Endodermal cell (in vitro differentiated cells): ENCODE measurements around the gene GNMT. TPM values are rescaled to one million over a fixed set of nuclear protein-coding genes. Genes with fewer than 3 reads are reported as not detected.
A peak's percentile ranks its signal among the peaks of the same experiment; 100 is the strongest.
"Not testable (repeated sequence)": the region's sequence is repeated elsewhere in the genome, so short reads cannot be mapped to it uniquely, and the experiment has no call there.

Experiments
- DNase-seq: peaks from one replicate; pipeline ENCODE4 v3.0.0-alpha.2; 2017
- H3K27ac ChIP-seq: 2 replicates; pipeline ENCODE4 v1.5.1; 2013; ENCODE audit warnings: mild to moderate bottlenecking, low read depth, low read length, moderate library complexity
- H3K27me3 ChIP-seq: 2 replicates; pipeline ENCODE4 v1.6.1; 2013; ENCODE audit warnings: mild to moderate bottlenecking, low read length, moderate library complexity; ENCODE audit not compliant: insufficient read depth, control insufficient read depth, poor library complexity, severe bottlenecking
- H3K36me3 ChIP-seq: 2 replicates; pipeline ENCODE4 v1.7.0; 2013; ENCODE audit warnings: mild to moderate bottlenecking, low read length, moderate library complexity; ENCODE audit not compliant: control insufficient read depth, insufficient read depth
- H3K4me1 ChIP-seq: one replicate; pipeline ENCODE4 v1.7.0; 2013; ENCODE audit warnings: low read length; ENCODE audit not compliant: control insufficient read depth, insufficient read depth
- H3K4me3 ChIP-seq: 2 replicates; pipeline ENCODE4 v1.5.1; 2013; ENCODE audit warnings: mild to moderate bottlenecking, low read length, moderate library complexity
- H3K9ac ChIP-seq: 2 replicates; pipeline ENCODE4 v1.6.1; 2013; ENCODE audit warnings: mild to moderate bottlenecking, low read length, moderate library complexity; ENCODE audit not compliant: poor library complexity, severe bottlenecking; ENCODE audit errors: extremely low read depth
- H3K9me3 ChIP-seq: 2 replicates; pipeline ENCODE4 v1.6.1; 2013; ENCODE audit warnings: mild to moderate bottlenecking, low read length, moderate library complexity; ENCODE audit not compliant: control insufficient read depth
- H3K27ac Mint-ChIP-seq: 2 replicates; pipeline ENCODE4 v1.8.0; 2020; ENCODE audit warnings: mixed read lengths
- H3K27me3 Mint-ChIP-seq: 2 replicates; pipeline ENCODE4 v1.8.0; 2021; ENCODE audit warnings: mild to moderate bottlenecking, mixed read lengths; ENCODE audit not compliant: insufficient read depth
- H3K36me3 Mint-ChIP-seq: 2 replicates; pipeline ENCODE4 v1.8.0; 2020; ENCODE audit warnings: low read depth, mixed read lengths
- H3K4me1 Mint-ChIP-seq: 2 replicates; pipeline ENCODE4 v1.8.0; 2020; ENCODE audit warnings: mixed read lengths
- H3K4me3 Mint-ChIP-seq: 2 replicates; pipeline ENCODE4 v1.8.0; 2020; ENCODE audit warnings: mild to moderate bottlenecking, moderate library complexity, mixed read lengths
- H3K9me3 Mint-ChIP-seq: 2 replicates; pipeline ENCODE4 v1.8.0; 2020; ENCODE audit warnings: mild to moderate bottlenecking, mixed read lengths
- WGBS, 2 experiments: methylation state at CpG; one replicate each; pipeline versions ENCODE4 v1.1.5 to v1.1.7; 2013; ENCODE audit warnings: missing lambda C conversion rate in 2 of 2, mixed read lengths in 1 of 2; ENCODE audit not compliant: insufficient coverage in 1 of 2, insufficient read length in 1 of 2; 5-methylcytosine and 5-hydroxymethylcytosine counted together
- total RNA-seq, 2 donors: library from RNA; stranded (reverse); fragmentation: NEBNext Ultra II Directional in 1 of 2; extraction: Animal tissue kit (Norgen Biotek cat#: 25700) in 1 of 2; gene quantifications; 2 replicates in 1 of 2; 3 replicates in 1 of 2; pipeline ENCODE4 v1.2.1, GENCODE V29; 2021
- TF ChIP-seq, protein P1 (sequence below): fragments of 200-600 bp; sonication (generic); conservative IDR thresholded peaks from 2 replicates; pipeline ENCODE4 v1.5.0; 2021; ENCODE audit warnings: antibody characterized with exemption, mild to moderate bottlenecking

GNMT gene
- total RNA-seq, 2 donors from 2014 or later: 0.75 to 0.84 TPM

DNA sequence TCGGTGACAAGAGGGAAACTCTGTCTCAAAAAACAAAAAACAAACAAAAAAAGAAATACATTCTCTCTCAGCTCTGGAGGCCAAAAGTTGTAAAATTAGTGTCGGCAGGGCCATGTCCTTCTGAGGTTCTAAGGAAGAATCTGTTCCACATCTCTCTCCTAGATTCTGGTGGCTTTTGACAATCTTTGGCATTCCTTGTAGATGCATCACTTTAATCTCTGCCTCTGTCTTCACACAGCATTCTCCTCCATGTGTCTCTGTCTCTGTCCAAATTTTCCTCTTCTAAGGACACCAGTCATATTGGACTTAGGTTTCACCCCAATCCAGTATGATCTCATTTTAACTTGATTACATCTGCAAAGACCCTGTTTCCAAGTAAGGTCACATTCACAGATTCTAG is 32.9 kb downstream of the GNMT start:
- H3K36me3 ChIP-seq: peaks cover 35% of the 10 kb centered on the region
- peaks cover 46% of the 10 kb centered on the region for H3K36me3 Mint-ChIP-seq
- H3K9me3 Mint-ChIP-seq: no peaks in the 10 kb centered on the region
- DNase-seq: no peak
- no peak overlapping the region for H3K9ac ChIP-seq
- no peak overlapping the region for H3K27ac ChIP-seq
- H3K4me1 Mint-ChIP-seq: peaks cover under 1% of the 10 kb centered on the region
- no peak overlapping the region for H3K27ac Mint-ChIP-seq
- 93 to 98% methylated on average over 1 to 2 of the region's 2 CpGs for WGBS, 2 experiments
- no peaks in the 10 kb centered on the region for H3K27me3 ChIP-seq
- H3K4me3 Mint-ChIP-seq: no peak overlapping the region
- H3K9me3 ChIP-seq: no peaks in the 10 kb centered on the region
- no peaks in the 10 kb centered on the region for H3K4me1 ChIP-seq
- no peak overlapping the region for H3K4me3 ChIP-seq
- H3K27me3 Mint-ChIP-seq: no peaks in the 10 kb centered on the region
- TF ChIP-seq, protein P1, sequence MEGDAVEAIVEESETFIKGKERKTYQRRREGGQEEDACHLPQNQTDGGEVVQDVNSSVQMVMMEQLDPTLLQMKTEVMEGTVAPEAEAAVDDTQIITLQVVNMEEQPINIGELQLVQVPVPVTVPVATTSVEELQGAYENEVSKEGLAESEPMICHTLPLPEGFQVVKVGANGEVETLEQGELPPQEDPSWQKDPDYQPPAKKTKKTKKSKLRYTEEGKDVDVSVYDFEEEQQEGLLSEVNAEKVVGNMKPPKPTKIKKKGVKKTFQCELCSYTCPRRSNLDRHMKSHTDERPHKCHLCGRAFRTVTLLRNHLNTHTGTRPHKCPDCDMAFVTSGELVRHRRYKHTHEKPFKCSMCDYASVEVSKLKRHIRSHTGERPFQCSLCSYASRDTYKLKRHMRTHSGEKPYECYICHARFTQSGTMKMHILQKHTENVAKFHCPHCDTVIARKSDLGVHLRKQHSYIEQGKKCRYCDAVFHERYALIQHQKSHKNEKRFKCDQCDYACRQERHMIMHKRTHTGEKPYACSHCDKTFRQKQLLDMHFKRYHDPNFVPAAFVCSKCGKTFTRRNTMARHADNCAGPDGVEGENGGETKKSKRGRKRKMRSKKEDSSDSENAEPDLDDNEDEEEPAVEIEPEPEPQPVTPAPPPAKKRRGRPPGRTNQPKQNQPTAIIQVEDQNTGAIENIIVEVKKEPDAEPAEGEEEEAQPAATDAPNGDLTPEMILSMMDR: no peak

DNA sequence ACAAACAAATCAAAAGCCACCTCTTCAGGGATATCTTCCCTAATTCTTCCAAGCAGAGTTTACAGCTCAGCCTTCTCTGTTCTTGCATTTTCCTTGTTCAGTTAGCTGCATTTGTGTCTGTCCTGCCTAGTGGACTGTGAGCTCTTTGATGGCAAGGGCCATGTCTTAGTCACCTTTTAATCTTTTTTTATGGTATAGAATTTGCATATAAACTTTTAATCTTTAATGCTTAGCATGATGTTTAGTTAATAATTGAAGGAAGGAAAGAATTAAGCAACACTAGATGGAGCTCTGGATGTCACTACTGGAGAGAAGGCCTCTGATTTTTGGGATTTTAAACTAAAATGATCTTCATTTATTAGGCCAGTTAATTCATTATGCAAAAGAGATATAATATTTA is 36.0 kb downstream of the GNMT start:
- Histone ChIP-seq H3K27me3 (no peaks in the 10 kb centered on the region), H3K36me3 (peaks cover 9% of the 10 kb centered on the region), H3K4me1 (no peaks in the 10 kb centered on the region), H3K9me3 (no peaks in the 10 kb centered on the region), H3K27ac (no peak overlapping the region), H3K4me3 (no peak overlapping the region), H3K9ac (no peak overlapping the region)
- Mint-ChIP-seq H3K9me3 (no peaks in the 10 kb centered on the region), H3K27me3 (no peaks in the 10 kb centered on the region), H3K4me3 (no peak overlapping the region), H3K4me1 (no peaks in the 10 kb centered on the region), H3K27ac (no peak overlapping the region), H3K36me3 (peaks cover 22% of the 10 kb centered on the region)
- no peak for DNase-seq
- TF ChIP-seq, protein P1: peak; percentile 18

DNA sequence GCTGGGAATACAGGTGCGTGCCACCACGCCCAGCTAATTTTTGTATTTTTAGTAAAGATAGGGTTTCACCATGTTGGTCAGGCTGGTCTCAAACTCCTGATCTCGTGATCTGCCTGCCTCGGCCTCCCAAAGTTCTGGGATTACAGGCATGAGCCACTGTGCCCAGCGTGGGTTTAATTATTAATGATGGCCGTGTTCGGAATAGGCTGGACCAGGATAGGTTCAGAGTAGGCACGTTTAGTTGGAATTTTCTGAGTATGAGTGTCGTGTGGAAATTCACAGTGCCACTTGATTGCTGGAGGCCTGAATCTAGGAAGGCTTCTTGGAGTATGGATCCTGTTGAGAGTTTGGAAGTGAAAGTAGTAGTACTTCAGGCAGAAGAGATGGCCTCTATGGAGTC is 37.7 kb downstream of the GNMT start:
- not testable (repeated sequence) for H3K9me3 ChIP-seq, H3K9me3 Mint-ChIP-seq, H3K4me3 Mint-ChIP-seq, H3K9ac ChIP-seq, H3K27ac ChIP-seq, DNase-seq, H3K27me3 ChIP-seq, H3K4me1 Mint-ChIP-seq, H3K36me3 ChIP-seq, H3K27ac Mint-ChIP-seq, H3K4me3 ChIP-seq, H3K27me3 Mint-ChIP-seq, H3K4me1 ChIP-seq
- H3K36me3 Mint-ChIP-seq: peaks cover 21% of the 10 kb centered on the region
- 90 to 94% methylated on average over 9 of the region's 9 CpGs for WGBS, 2 experiments

DNA sequence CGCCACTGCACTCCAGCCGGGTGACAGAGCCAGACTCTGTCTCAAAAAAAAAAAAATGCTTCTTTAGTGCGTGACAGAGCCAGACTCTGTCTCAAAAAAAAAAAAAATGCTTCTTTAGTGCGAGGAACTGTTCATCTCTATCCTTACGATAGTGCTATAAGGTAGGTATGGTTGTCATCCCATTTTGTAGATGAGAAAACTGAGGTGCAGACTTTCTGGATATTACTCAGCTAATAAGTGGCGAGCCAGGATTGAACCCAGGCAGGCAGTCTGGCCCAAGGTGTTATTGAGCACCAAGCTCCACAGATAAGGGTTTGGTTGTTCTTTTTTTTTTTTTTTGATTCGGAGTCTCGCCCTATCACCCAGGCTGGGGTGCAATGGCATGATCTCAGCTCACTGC is 41.3 kb downstream of the GNMT start:
- no peaks in the 10 kb centered on the region for H3K9me3 ChIP-seq
- TF ChIP-seq, protein P1: no peak
- H3K27me3 Mint-ChIP-seq: no peaks in the 10 kb centered on the region

More for the DNA sequence above, 41.3 kb downstream of the GNMT start:
- DNase-seq: no peak
- no peaks in the 10 kb centered on the region for H3K4me1 Mint-ChIP-seq
- Histone ChIP-seq H3K36me3 (peaks cover 9% of the 10 kb centered on the region), H3K27ac (no peak overlapping the region), H3K27me3 (no peaks in the 10 kb centered on the region), H3K4me3 (no peak overlapping the region), H3K9ac (no peak overlapping the region), H3K4me1 (no peaks in the 10 kb centered on the region)
- H3K27ac Mint-ChIP-seq: no peak overlapping the region
- H3K36me3 Mint-ChIP-seq: peaks cover 25% of the 10 kb centered on the region
- H3K4me3 Mint-ChIP-seq: no peak overlapping the region
- H3K9me3 Mint-ChIP-seq: no peaks in the 10 kb centered on the region
- WGBS, 2 experiments: 93 to 95% methylated on average over 4 to 8 of the region's 8 CpGs
